IPS-18a (cell line): Measurements from ENCODE around the gene PPP2R5C.

Source experiments
- H3K27ac ChIP-seq: one replicate; pipeline ENCODE4 v1.5.1; 2013; ENCODE audit warnings: low read length
- H3K27me3 ChIP-seq: one replicate; pipeline ENCODE4 v1.6.1; 2013; ENCODE audit warnings: mild to moderate bottlenecking, low read length; ENCODE audit not compliant: control insufficient read depth, insufficient read depth
- H3K36me3 ChIP-seq: one replicate; pipeline ENCODE4 v1.6.1; 2013; ENCODE audit warnings: low read depth, low read length; ENCODE audit not compliant: control insufficient read depth
- H3K4me1 ChIP-seq: one replicate; pipeline ENCODE4 v1.6.1; 2013; ENCODE audit warnings: low read depth, low read length; ENCODE audit not compliant: control insufficient read depth
- H3K4me3 ChIP-seq: one replicate; pipeline ENCODE4 v1.5.1; 2013; ENCODE audit warnings: low read length
- H3K9ac ChIP-seq: one replicate; pipeline ENCODE4 v1.6.1; 2013; ENCODE audit warnings: mild to moderate bottlenecking, low read length, moderate library complexity
- H3K9me3 ChIP-seq: one replicate; pipeline ENCODE4 v1.6.1; 2013; ENCODE audit warnings: low read depth, low read length; ENCODE audit not compliant: control insufficient read depth

The PPP2R5C gene

DNA sequence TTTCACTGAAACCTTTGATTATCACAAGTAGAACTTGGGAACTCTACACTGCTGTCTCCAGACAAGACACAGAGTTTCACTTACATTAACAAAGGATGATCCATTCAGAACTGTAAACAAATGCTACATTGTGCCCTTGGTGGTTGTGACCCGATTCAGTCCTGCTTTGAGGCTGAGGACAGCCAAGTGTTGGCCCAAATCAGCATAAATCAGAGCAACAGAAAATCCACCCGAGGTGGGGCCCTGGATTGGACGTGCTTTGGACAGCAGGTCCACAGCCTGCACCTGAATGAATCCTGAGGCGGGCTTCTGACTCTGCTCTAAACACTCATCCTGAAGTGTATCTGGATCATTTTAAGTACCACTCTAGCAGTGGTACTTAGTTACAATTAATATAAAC is 68.8 kb downstream of the PPP2R5C start:
- Histone ChIP-seq H3K9ac (no peak overlapping the region), H3K4me1 (no peaks in the 10 kb centered on the region), H3K27me3 (no peaks in the 10 kb centered on the region), H3K27ac (no peak overlapping the region), H3K4me3 (no peak overlapping the region), H3K9me3 (no peaks in the 10 kb centered on the region), H3K36me3 (no peaks in the 10 kb centered on the region)

- H3K9ac ChIP-seq, result no peak overlapping the region
- H3K27me3 ChIP-seq, result no peaks in the 10 kb centered on the region
- no peaks in the 10 kb centered on the region for H3K9me3 ChIP-seq
- no peak overlapping the region for H3K27ac ChIP-seq
- no peak overlapping the region for H3K4me3 ChIP-seq
- H3K4me1 ChIP-seq, result no peaks in the 10 kb centered on the region
- no peaks in the 10 kb centered on the region for H3K36me3 ChIP-seq
Measured at GRCh38 chr14:101833045-101833444, 71.5 kb downstream of the PPP2R5C start.

- Histone ChIP-seq H3K36me3 (no peaks in the 10 kb centered on the region), H3K4me3 (no peak overlapping the region), H3K27me3 (no peaks in the 10 kb centered on the region), H3K27ac (no peak overlapping the region), H3K9me3 (no peaks in the 10 kb centered on the region), H3K9ac (no peak overlapping the region), H3K4me1 (no peaks in the 10 kb centered on the region)
Measured at GRCh38 chr14:101834397-101834796, 72.9 kb downstream of the PPP2R5C start.

DNA sequence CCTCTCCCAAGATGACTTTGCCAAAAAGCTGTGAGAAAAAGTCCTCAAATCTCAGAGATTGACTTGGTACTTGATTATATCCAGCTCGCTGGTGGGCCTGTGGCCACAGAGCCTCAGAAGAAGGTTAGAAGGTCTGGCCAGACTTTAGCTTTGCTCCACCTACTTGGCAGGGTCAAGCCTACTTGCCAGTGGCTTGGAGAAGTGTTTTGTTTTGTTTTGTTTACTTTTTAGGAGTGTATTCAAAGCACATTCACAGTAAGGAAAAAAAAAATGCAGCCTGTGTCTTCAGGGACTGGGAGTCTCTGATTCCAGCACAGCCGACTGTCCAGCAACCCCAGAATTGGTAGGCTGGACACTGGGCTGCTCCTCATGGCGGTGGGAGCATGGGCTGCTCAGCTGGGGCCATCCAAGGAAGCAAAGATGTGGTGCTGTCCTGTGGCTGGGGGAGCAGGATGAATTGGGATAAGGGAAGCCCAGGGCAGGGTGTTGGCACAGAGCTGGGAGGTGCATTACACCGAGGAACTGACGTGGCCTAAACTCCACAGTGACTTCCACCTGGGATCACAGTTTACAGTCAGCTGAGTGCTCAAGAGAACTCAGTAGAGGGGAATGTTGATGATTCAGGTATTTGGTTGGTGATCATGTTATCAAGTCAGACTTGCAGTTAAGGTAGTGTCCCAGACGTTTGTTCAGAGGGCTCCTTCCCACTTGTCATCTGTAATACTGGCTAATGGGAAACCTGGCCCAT is 73.5 kb downstream of the PPP2R5C start:
- Histone ChIP-seq H3K9ac (no peak overlapping the region), H3K27me3 (no peaks in the 10 kb centered on the region), H3K36me3 (no peaks in the 10 kb centered on the region), H3K4me3 (no peak overlapping the region), H3K9me3 (no peaks in the 10 kb centered on the region), H3K4me1 (no peaks in the 10 kb centered on the region), H3K27ac (no peak overlapping the region)

GRCh38 chr14:101835566-101835965 is 74.1 kb downstream of the PPP2R5C start:
- Histone ChIP-seq H3K4me3 (no peak overlapping the region), H3K9ac (no peak overlapping the region), H3K36me3 (no peaks in the 10 kb centered on the region), H3K27me3 (no peaks in the 10 kb centered on the region), H3K4me1 (peaks cover under 1% of the 10 kb centered on the region), H3K27ac (no peak overlapping the region), H3K9me3 (no peaks in the 10 kb centered on the region)

DNA sequence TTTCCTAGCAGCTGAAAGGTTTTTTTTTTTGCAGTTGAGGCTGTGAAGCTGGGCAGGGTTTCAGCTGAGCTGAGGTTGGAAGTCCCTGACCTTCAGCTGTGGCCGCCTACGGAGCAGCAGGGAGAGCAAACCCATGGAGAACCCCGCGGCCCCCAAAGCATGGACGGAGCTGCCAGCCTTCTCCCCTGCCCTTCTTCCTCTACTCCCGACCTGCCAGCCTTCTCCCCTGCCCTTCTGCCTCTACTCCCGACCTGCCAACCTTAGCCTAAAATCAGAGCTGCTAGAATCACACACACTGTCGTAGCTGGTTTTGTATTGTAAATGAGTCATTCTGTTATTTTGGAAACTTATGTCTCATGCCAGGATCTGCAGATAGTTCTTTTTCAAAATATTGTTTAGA is 74.6 kb downstream of the PPP2R5C start:
- no peaks in the 10 kb centered on the region for H3K27me3 ChIP-seq
- no peak overlapping the region for H3K4me3 ChIP-seq
- H3K9me3 ChIP-seq, result no peaks in the 10 kb centered on the region
- peaks cover 3% of the 10 kb centered on the region for H3K4me1 ChIP-seq
- no peaks in the 10 kb centered on the region for H3K36me3 ChIP-seq
- H3K27ac ChIP-seq, result no peak overlapping the region
- H3K9ac ChIP-seq, result no peak overlapping the region

DNA sequence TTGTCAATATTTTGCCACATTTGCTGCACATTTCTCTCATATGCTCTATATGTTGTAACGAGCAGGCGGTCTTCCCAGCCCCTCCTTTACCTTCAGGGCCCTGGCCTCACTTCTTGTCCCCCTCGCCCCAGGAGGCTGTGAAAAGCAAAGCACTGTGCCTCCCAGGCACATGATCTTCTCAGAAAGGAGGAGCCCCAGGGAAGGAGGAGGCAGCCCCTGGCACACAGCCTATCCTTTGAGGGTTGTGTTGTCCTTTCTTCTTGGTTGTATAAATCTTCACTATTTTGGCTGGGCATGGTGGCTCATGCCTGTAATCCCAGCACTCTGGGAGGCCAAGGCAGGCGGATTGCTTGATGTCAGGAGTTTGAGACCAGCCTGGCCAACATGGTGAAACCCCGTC is 77.0 kb downstream of the PPP2R5C start:
- Histone ChIP-seq H3K4me1 (peaks cover 3% of the 10 kb centered on the region), H3K27me3 (no peaks in the 10 kb centered on the region), H3K4me3 (no peak overlapping the region), H3K36me3 (no peaks in the 10 kb centered on the region), H3K27ac (no peak overlapping the region), H3K9ac (no peak overlapping the region), H3K9me3 (no peaks in the 10 kb centered on the region)

DNA sequence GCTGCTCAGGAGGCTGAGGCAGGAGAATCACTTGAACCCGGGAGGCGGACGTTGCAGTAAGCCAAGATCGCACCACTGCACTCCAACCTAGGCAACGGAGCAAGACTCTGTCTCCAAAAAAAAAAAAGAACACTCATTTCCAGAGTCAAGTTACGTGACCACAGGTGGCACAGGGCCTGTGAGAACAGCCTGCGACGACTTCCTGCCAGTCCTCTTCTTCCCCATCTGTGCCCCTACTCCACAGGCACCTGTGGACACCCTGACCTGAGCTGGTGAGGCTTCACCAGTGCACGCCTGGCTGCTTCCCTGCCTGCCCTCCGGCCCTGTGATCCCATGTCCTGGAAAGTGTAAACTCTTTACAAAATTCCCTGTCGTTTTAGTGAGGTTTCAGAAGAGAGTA is 77.7 kb downstream of the PPP2R5C start:
- Histone ChIP-seq H3K9ac (no peak overlapping the region), H3K9me3 (no peaks in the 10 kb centered on the region), H3K27ac (no peak overlapping the region), H3K27me3 (no peaks in the 10 kb centered on the region), H3K4me3 (no peak overlapping the region), H3K36me3 (no peaks in the 10 kb centered on the region), H3K4me1 (peaks cover 3% of the 10 kb centered on the region)

DNA sequence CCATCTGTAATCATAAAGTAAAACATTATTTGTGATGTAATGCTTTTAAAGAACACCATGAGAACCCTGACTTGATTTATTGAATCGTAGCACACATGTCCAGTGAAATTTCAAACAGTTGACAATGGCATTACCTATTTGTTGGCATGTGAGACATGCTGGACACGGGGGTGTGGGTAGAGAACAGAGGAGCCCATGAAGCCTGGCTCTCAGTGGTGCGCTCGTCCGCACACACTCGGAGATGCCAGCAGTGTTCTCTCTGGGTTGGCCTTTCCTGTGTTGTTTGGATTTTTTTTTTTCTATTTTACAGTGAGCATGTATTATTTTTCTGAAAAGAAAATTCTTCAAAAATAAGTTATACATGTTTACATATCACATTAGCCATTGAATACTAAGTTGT is 78.2 kb downstream of the PPP2R5C start:
- Histone ChIP-seq H3K27me3 (no peaks in the 10 kb centered on the region), H3K27ac (no peak overlapping the region), H3K36me3 (no peaks in the 10 kb centered on the region), H3K9ac (no peak overlapping the region), H3K9me3 (no peaks in the 10 kb centered on the region), H3K4me3 (no peak overlapping the region), H3K4me1 (peaks cover 3% of the 10 kb centered on the region)

- H3K36me3 ChIP-seq, result no peaks in the 10 kb centered on the region
- no peak overlapping the region for H3K9ac ChIP-seq
- H3K4me1 ChIP-seq, result peaks cover 3% of the 10 kb centered on the region
- no peaks in the 10 kb centered on the region for H3K9me3 ChIP-seq
- no peaks in the 10 kb centered on the region for H3K27me3 ChIP-seq
- no peak overlapping the region for H3K4me3 ChIP-seq
- H3K27ac ChIP-seq, result no peak overlapping the region
Measured at GRCh38 chr14:101840649-101841369, 79.3 kb downstream of the PPP2R5C start.

DNA sequence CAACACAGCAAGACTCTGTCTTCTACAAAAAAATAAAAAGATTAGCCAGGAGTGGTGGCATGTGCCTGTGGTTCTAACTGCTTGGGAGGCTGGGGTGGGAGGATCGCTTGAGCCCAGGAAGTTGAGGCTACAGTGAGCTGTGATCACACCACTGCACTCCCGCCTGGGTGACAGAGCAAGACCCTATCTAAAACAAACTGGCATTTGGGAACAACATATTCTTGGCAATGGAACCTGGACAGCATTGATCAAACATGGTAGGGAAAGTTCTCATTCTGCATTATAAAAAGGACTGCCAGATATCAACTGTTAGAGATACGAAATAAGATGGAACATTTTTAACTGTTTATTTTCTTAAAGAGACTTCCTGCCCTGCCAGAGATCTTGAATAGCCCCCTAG is 81.5 kb downstream of the PPP2R5C start:
- Histone ChIP-seq H3K27me3 (no peaks in the 10 kb centered on the region), H3K9ac (no peak overlapping the region), H3K9me3 (no peaks in the 10 kb centered on the region), H3K36me3 (no peaks in the 10 kb centered on the region), H3K4me1 (peaks cover 3% of the 10 kb centered on the region), H3K27ac (no peak overlapping the region), H3K4me3 (no peak overlapping the region)

DNA sequence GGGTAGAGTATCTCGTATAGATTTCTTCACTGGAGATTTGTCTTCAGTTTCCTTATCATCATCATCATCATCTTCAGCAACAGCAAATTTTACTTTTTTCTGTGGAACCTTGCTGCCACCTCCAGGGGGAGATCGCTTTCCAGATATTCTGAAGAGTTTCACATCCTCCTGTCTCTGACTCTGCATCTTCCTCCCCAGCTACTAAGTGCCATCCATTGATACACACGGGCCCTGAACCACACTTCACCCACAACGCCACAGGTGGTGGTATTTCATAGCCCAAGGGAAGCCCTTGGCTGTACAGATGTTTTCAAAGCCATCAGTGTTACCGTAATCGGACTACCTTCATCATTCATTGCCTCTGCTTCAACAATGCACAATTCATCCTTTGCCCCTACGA is 82.2 kb downstream of the PPP2R5C start:
- Histone ChIP-seq H3K4me1 (peaks cover 3% of the 10 kb centered on the region), H3K27ac (no peak overlapping the region), H3K4me3 (no peak overlapping the region), H3K36me3 (no peaks in the 10 kb centered on the region), H3K9ac (no peak overlapping the region), H3K9me3 (no peaks in the 10 kb centered on the region), H3K27me3 (no peaks in the 10 kb centered on the region)
